ENCODE measurements around the gene RBKS.

DNA sequence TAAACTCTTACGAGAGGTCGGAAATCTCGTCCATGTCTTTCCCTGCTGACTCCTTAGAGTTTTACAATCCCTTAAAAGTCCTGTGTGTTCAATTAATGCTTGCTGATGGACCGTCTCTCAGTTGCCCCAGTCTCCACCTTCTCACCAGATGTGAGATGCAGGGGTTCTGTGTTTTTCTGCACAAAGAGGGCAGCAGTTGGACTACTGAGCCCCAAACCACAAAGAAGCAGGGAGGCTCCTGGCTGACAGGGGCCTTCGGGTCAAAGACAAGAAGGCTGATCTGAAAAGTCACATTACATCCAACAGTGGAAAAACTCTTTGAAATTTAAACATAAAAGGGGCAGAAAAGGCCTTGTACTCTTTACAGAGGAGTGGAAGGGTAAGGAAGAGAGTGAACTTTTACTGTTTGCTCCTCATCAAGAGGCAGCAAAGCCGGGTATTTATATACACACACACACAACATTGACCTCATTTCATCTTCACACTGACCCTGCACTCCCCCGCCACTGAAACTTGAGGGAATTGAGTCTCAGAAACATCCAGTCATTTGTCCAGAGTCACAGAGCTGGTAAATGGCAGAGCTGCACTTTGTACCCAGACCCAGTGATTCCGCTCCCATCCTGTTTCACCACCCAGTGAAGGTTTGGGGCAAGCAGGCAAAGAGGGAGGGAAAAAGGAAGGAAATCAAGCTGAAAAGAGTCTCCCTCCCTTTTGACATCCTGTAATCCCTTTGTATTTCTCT is 94.9 kb downstream of the RBKS start:
- TF ChIP-seq, protein P1, sequence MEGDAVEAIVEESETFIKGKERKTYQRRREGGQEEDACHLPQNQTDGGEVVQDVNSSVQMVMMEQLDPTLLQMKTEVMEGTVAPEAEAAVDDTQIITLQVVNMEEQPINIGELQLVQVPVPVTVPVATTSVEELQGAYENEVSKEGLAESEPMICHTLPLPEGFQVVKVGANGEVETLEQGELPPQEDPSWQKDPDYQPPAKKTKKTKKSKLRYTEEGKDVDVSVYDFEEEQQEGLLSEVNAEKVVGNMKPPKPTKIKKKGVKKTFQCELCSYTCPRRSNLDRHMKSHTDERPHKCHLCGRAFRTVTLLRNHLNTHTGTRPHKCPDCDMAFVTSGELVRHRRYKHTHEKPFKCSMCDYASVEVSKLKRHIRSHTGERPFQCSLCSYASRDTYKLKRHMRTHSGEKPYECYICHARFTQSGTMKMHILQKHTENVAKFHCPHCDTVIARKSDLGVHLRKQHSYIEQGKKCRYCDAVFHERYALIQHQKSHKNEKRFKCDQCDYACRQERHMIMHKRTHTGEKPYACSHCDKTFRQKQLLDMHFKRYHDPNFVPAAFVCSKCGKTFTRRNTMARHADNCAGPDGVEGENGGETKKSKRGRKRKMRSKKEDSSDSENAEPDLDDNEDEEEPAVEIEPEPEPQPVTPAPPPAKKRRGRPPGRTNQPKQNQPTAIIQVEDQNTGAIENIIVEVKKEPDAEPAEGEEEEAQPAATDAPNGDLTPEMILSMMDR (conservative IDR thresholded peaks at IDR 0.05 in 1 of 2, IDR thresholded peaks at IDR 0.05 in 1 of 2; ENCODE audit: extremely low read depth in 1 of 2, insufficient read depth in 1 of 2, low read depth in 1 of 2, low read length in 2 of 2), result no peak
- TF ChIP-seq EZH2 (IDR thresholded peaks at IDR 0.05; ENCODE audit: borderline replicate concordance, low read length), result no peak

All from mammary epithelial cell (primary cell).